Measurements from ENCODE around the gene HSD17B2. TPM values are rescaled to one million over a fixed set of nuclear protein-coding genes. Genes with fewer than 3 reads are reported as not detected.

Gene HSD17B2
- total RNA-seq, 4 donors from 2014 or later: not detected

DNA sequence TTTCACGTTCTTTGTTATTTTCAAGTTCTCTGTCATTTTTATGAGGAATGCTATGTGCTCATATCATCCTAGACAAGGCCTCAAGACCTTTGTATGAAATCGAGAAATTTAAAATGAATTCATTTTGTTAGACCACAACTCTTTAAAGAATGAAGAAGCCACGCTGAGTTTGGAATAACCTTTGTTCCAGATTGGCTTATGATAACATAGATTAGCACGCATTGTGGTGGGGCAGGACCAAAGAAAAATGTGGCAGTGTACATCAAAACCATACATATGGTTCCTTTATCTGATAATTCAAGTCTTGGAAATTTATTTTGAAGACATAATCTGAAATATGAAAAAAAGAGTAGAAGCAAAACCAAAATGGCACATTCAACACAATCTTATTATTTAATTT, 2.2 kb downstream of the HSD17B2 start:
- H3K4me3 ChIP-seq: no peak overlapping the region
- WGBS, 2 donors: 91 to 95% methylated on average over 4 of the region's 4 CpGs

DNA sequence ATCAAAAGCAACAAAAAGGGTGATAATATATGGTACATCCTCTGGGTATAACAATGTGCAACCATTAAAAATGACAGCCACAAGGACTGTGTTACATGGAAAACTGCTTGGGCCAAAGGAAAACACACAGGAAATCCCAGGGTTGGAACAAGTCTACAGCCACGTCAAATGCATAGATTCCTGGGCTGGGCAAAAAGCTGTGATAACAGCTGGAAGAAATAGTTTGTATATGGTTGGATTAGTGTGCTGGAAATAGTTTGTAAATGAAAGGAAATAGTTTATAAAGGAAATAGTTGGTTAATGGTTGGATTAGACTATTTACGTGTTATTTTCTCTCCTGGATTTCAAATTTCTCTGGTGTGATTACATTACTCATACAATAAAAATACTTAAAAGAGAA, 2.6 kb downstream of the HSD17B2 start:
- Histone ChIP-seq H3K27ac (no peak overlapping the region), H3K27me3 (no peaks in the 10 kb centered on the region), H3K36me3 (no peaks in the 10 kb centered on the region), H3K4me1 (no peaks in the 10 kb centered on the region), H3K4me3 (no peak overlapping the region), H3K9me3 (no peaks in the 10 kb centered on the region)
- TF ChIP-seq, protein P1, sequence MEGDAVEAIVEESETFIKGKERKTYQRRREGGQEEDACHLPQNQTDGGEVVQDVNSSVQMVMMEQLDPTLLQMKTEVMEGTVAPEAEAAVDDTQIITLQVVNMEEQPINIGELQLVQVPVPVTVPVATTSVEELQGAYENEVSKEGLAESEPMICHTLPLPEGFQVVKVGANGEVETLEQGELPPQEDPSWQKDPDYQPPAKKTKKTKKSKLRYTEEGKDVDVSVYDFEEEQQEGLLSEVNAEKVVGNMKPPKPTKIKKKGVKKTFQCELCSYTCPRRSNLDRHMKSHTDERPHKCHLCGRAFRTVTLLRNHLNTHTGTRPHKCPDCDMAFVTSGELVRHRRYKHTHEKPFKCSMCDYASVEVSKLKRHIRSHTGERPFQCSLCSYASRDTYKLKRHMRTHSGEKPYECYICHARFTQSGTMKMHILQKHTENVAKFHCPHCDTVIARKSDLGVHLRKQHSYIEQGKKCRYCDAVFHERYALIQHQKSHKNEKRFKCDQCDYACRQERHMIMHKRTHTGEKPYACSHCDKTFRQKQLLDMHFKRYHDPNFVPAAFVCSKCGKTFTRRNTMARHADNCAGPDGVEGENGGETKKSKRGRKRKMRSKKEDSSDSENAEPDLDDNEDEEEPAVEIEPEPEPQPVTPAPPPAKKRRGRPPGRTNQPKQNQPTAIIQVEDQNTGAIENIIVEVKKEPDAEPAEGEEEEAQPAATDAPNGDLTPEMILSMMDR (IDR thresholded peaks at IDR 0.05): no peak
- TF ChIP-seq EP300 (IDR thresholded peaks at IDR 0.05) (no peak), POLR2A (IDR thresholded peaks at IDR 0.05) (no peak)
- DNase-seq (ENCODE audit: low spot score in 2 of 2): no peak
- 58 to 65% methylated on average over 2 of the region's 2 CpGs for WGBS, 2 donors

More for the DNA sequence above, 2.2 kb downstream of the HSD17B2 start:
- no peak for DNase-seq (ENCODE audit: low spot score in 2 of 2)
- no peak overlapping the region for H3K27ac ChIP-seq
- H3K4me1 ChIP-seq: no peaks in the 10 kb centered on the region
- no peak for TF ChIP-seq POLR2A (IDR thresholded peaks at IDR 0.05)
- no peak for TF ChIP-seq EP300 (IDR thresholded peaks at IDR 0.05)
- TF ChIP-seq, protein P1 (IDR thresholded peaks at IDR 0.05): no peak
- no peaks in the 10 kb centered on the region for H3K27me3 ChIP-seq
- H3K9me3 ChIP-seq: no peaks in the 10 kb centered on the region
- no peaks in the 10 kb centered on the region for H3K36me3 ChIP-seq

DNA sequence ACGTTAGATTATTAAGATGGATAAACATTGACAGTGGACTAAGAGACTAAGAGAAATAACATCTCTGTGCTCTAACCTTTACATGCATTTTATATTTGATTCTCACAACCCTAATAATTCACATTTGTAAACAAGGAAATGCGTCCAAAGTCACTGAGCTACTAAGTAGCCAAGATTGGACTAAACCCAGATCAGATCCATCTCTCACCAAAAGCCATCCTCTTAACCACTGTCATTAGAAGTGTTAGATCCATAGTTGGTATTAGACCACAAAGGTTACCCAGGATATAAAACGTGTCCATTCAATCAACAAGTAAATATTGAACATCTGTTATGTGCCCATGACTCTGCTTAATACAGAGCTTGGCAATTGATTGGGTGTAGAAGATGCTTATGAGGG, 5.2 kb downstream of the HSD17B2 start:
- Histone ChIP-seq H3K27me3 (no peaks in the 10 kb centered on the region), H3K4me3 (no peak overlapping the region), H3K9me3 (no peaks in the 10 kb centered on the region), H3K27ac (no peak overlapping the region), H3K36me3 (no peaks in the 10 kb centered on the region), H3K4me1 (no peaks in the 10 kb centered on the region)
- WGBS, 2 donors: 71 to 78% methylated on average over 3 of the region's 3 CpGs
- no peak for TF ChIP-seq EP300 (IDR thresholded peaks at IDR 0.05)
- TF ChIP-seq, protein P1 (IDR thresholded peaks at IDR 0.05): no peak
- no peak for TF ChIP-seq POLR2A (IDR thresholded peaks at IDR 0.05)
- DNase-seq (ENCODE audit: low spot score in 2 of 2): no peak

DNA sequence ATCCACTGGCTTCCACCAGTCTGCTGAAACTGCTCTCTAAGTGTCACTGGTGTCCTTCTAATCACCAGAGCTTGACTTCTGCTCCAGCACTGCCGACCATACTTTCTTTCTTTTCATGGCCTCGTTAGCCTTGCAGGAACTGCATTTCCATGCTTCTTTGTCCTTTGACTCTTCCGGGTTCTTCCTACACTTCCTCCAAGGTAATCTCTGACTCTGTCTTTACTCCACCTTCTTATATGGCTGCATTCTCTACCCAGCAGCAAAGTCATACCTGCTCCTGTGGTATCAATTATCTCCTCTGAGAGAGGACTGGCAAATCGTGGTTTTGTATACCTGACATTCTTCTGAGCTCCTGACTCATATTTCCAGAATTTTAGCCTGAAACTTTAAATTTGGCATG, 6.5 kb downstream of the HSD17B2 start:
- no peaks in the 10 kb centered on the region for H3K9me3 ChIP-seq
- H3K27me3 ChIP-seq: no peaks in the 10 kb centered on the region
- H3K4me3 ChIP-seq: no peak overlapping the region
- no peaks in the 10 kb centered on the region for H3K4me1 ChIP-seq
- DNase-seq (ENCODE audit: low spot score in 2 of 2): no peak
- no peaks in the 10 kb centered on the region for H3K36me3 ChIP-seq
- TF ChIP-seq, protein P1 (IDR thresholded peaks at IDR 0.05): no peak
- WGBS, 2 donors: 81 to 83% methylated on average over 4 of the region's 4 CpGs
- no peak overlapping the region for H3K27ac ChIP-seq

DNA sequence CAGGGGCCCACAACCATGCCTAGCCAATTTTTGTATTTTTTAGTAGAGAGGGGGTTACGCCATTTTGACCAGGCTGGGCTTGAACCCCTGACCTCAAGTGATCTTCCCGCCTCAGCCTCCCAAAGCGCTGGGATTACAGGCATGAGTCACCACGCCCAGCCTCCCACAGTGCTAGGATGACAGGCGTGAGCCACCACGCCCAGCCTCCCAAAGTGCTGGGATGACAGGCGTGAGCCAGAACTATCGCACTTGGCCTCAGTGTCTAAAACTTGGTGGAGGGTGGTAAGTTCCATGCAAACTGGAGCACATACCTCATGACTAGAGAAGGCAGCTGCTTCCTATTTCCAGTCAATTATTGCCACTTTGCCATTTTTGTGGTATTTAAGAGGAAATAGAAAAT, 7.1 kb downstream of the HSD17B2 start:
- 77 to 96% methylated on average over 7 to 8 of the region's 8 CpGs for WGBS, 2 donors
- Histone ChIP-seq H3K27me3 (no peaks in the 10 kb centered on the region), H3K4me1 (no peaks in the 10 kb centered on the region), H3K9me3 (no peaks in the 10 kb centered on the region), H3K27ac (no peak overlapping the region), H3K4me3 (no peak overlapping the region), H3K36me3 (no peaks in the 10 kb centered on the region)
- no peak for TF ChIP-seq EP300 (IDR thresholded peaks at IDR 0.05)
- no peak for DNase-seq (ENCODE audit: low spot score in 2 of 2)

DNA sequence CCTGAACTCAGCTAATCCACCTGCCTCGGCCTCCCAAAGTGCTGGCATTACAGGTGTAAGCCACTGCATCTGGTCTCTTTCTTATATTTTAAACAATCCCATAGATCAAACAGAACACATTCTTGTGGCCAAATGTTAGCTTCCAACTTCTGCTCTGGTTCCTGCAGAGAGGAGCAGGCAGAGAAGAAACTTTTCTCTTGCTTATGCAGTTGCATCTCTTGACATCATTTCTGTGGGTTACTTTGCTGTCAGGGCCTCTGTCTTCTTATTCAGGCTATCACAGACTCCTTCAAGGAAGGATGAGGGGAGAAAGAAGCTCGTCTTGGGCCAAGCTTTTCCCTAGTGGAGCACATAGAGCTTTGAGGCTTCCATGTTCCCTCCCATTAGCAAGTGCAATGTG, 7.8 kb downstream of the HSD17B2 start:
- no peak for DNase-seq (ENCODE audit: low spot score in 2 of 2)
- H3K9me3 ChIP-seq: no peaks in the 10 kb centered on the region
- H3K4me1 ChIP-seq: no peaks in the 10 kb centered on the region
- H3K27me3 ChIP-seq: no peaks in the 10 kb centered on the region
- H3K36me3 ChIP-seq: no peaks in the 10 kb centered on the region
- 82 to 83% methylated on average over 2 of the region's 2 CpGs for WGBS, 2 donors
- TF ChIP-seq POLR2A (IDR thresholded peaks at IDR 0.05): no peak
- no peak for TF ChIP-seq EP300 (IDR thresholded peaks at IDR 0.05)
- TF ChIP-seq, protein P1 (IDR thresholded peaks at IDR 0.05): no peak
- no peak overlapping the region for H3K27ac ChIP-seq
- no peak overlapping the region for H3K4me3 ChIP-seq

All from tibial nerve (tissue), 4 donors.